Measurements from ENCODE around the gene ASTN1.

Gene ASTN1

DNA sequence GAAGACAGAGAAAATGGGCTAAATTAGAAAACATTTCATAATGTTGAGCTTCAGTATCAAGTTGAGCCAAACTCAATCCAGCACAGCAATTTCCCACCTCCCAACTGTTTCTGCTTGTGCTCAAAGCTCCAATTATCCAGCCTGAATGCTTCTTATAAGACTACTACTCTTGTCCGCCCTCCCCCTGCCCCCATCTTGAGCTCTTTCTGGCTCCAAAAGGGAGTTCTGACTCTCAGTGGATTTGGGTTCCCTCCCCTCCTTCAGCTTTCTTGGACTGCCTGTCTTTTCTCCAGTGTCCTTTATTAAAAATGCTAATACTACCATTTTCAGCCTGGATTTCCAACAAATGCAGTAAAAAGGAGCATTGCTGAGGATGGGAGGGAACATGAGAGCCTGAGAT is 174.8 kb downstream of the ASTN1 start:
- no peaks in the 10 kb centered on the region for H3K9me3 ChIP-seq (ENCODE audit: control insufficient read depth, low read length)
- no peak overlapping the region for H3K27ac ChIP-seq (ENCODE audit: low read depth, low read length, severe bottlenecking)
- no peak overlapping the region for H3K4me3 ChIP-seq (ENCODE audit: extremely low read depth, insufficient read depth, low read length, poor library complexity, severe bottlenecking)
- no peaks in the 10 kb centered on the region for H3K4me1 ChIP-seq (ENCODE audit: control insufficient read depth, insufficient read depth, low read length, poor library complexity, severe bottlenecking)
- 93% methylated on average over 1 of the region's 1 CpG; no CpG with 5 or more reads in 1 of the 2 experiments for WGBS, 2 experiments (ENCODE audit: insufficient coverage in 2 of 2)
- H3K36me3 ChIP-seq (ENCODE audit: control insufficient read depth, insufficient read depth, low read length): no peaks in the 10 kb centered on the region

DNA sequence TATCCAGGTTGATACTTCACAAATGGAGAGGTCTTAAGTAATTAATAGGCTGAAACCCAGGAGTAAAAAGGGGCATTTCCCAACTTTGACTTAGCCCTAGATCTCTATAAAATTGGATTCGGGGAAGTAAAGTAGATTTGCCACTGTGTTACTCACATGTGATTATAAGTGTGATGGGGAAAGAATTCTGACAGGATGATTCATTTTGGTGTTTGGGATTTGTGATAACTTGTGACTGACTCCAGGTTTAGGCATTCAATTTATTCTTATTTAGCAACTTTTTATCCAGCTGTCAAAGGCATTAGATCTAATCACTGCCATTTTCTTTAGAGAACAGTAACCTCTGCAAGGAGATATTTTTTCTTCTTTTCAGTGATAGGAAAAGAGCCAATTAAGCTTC is 175.5 kb downstream of the ASTN1 start:
- WGBS, 2 experiments (ENCODE audit: insufficient coverage in 2 of 2): no CpG with 5 or more reads among the region's 1 CpG
- H3K9me3 ChIP-seq (ENCODE audit: control insufficient read depth, low read length): no peaks in the 10 kb centered on the region
- no peak overlapping the region for H3K4me3 ChIP-seq (ENCODE audit: extremely low read depth, insufficient read depth, low read length, poor library complexity, severe bottlenecking)
- H3K36me3 ChIP-seq (ENCODE audit: control insufficient read depth, insufficient read depth, low read length): no peaks in the 10 kb centered on the region
- H3K27ac ChIP-seq (ENCODE audit: low read depth, low read length, severe bottlenecking): no peak overlapping the region
- no peaks in the 10 kb centered on the region for H3K4me1 ChIP-seq (ENCODE audit: control insufficient read depth, insufficient read depth, low read length, poor library complexity, severe bottlenecking)

DNA sequence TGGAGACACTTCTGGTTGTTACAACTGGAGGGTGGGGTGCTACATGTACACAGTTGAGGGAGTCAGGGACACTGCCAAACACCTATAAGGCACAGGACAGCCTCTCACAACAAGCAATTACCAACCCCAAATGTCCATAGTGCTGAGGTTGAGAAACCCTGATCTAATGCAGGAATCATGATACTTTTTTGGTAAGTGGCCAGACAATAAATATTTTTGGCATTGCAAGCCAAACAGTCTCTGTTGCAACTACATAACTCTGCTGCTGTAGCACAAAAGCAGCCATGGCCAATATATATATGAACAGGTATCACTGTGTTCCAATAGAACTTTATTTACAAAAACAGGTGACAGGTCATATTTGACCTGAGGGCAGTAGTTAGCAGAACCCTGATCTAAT is 177.5 kb downstream of the ASTN1 start:
- H3K4me1 ChIP-seq (ENCODE audit: control insufficient read depth, insufficient read depth, low read length, poor library complexity, severe bottlenecking): no peaks in the 10 kb centered on the region
- H3K4me3 ChIP-seq (ENCODE audit: extremely low read depth, insufficient read depth, low read length, poor library complexity, severe bottlenecking): no peak overlapping the region
- no peak overlapping the region for H3K27ac ChIP-seq (ENCODE audit: low read depth, low read length, severe bottlenecking)
- H3K9me3 ChIP-seq (ENCODE audit: control insufficient read depth, low read length): no peaks in the 10 kb centered on the region
- no peaks in the 10 kb centered on the region for H3K36me3 ChIP-seq (ENCODE audit: control insufficient read depth, insufficient read depth, low read length)

DNA sequence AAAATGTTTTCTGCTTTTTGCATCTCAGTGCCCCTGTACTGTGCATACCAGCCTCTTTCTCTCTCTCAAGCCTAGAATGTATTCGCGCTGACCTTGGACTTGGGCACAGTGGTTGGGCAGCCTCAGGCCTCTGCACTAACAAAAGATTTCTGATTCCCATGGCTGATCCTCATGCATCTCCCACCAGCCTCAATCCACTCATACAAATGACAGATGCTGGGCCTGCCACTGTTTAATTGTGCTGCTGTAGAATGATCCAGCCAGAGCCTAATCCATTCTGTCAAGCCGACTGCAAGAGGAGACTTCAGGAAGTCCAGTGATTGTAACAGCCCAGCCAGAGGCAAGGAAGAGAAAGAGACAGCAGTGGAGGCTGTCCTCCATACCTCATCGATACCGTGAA is 180.8 kb downstream of the ASTN1 start:
- no peak overlapping the region for H3K4me3 ChIP-seq (ENCODE audit: extremely low read depth, insufficient read depth, low read length, poor library complexity, severe bottlenecking)
- H3K27ac ChIP-seq (ENCODE audit: low read depth, low read length, severe bottlenecking): no peak overlapping the region
- H3K36me3 ChIP-seq (ENCODE audit: control insufficient read depth, insufficient read depth, low read length): no peaks in the 10 kb centered on the region
- H3K4me1 ChIP-seq (ENCODE audit: control insufficient read depth, insufficient read depth, low read length, poor library complexity, severe bottlenecking): no peaks in the 10 kb centered on the region
- no peaks in the 10 kb centered on the region for H3K9me3 ChIP-seq (ENCODE audit: control insufficient read depth, low read length)
- WGBS, 2 experiments (ENCODE audit: insufficient coverage in 2 of 2): 83 to 95% methylated on average over 3 to 5 of the region's 5 CpGs

DNA sequence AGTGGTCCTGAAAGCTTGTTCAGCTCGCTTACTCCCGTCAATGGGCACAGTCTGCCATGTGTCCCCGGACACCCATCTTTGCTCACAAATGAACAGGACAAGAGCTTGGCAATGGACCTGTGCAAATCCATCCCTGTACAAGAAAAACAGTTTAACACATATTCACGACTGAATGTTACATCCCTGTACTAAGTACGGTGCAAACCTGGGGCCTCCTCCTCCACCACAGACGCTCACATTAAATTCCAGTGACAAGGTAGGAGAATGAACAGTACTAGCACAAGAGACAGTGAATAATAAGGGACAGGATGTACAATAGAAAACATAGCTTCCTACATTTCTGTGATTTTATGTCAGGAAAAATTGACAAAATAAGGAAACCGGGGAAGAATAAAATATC is 187.7 kb downstream of the ASTN1 start:
- no peak overlapping the region for H3K27ac ChIP-seq (ENCODE audit: low read depth, low read length, severe bottlenecking)
- no peak overlapping the region for H3K4me3 ChIP-seq (ENCODE audit: extremely low read depth, insufficient read depth, low read length, poor library complexity, severe bottlenecking)
- H3K36me3 ChIP-seq (ENCODE audit: control insufficient read depth, insufficient read depth, low read length): no peaks in the 10 kb centered on the region
- 100% methylated on average over 3 of the region's 7 CpGs for WGBS, 2 experiments (ENCODE audit: insufficient coverage in 2 of 2)
- H3K9me3 ChIP-seq (ENCODE audit: control insufficient read depth, low read length): no peaks in the 10 kb centered on the region
- H3K4me1 ChIP-seq (ENCODE audit: control insufficient read depth, insufficient read depth, low read length, poor library complexity, severe bottlenecking): no peaks in the 10 kb centered on the region

DNA sequence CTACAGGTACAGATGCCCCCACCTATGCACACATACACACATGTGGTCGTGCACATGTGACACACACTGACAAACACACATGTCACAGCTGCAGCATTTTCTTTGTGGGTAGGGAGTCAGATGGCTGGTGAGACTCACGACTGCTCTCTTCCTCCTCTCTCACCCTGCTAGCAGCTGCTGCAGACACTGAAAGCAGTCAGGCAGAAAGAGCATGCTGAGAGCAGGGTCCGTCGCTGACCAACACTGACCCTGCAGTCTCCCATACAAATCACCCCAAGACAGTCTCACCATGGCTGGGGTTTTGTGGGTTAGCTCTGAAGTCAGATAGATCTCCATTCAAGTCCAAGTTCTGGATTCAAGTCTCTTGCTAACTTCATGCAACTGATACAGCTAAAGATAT is 188.3 kb downstream of the ASTN1 start:
- 50% methylated on average over 1 of the region's 4 CpGs; no CpG with 5 or more reads in 1 of the 2 experiments for WGBS, 2 experiments (ENCODE audit: insufficient coverage in 2 of 2)
- no peaks in the 10 kb centered on the region for H3K9me3 ChIP-seq (ENCODE audit: control insufficient read depth, low read length)
- no peak overlapping the region for H3K27ac ChIP-seq (ENCODE audit: low read depth, low read length, severe bottlenecking)
- no peaks in the 10 kb centered on the region for H3K4me1 ChIP-seq (ENCODE audit: control insufficient read depth, insufficient read depth, low read length, poor library complexity, severe bottlenecking)
- H3K36me3 ChIP-seq (ENCODE audit: control insufficient read depth, insufficient read depth, low read length): no peaks in the 10 kb centered on the region
- no peak overlapping the region for H3K4me3 ChIP-seq (ENCODE audit: extremely low read depth, insufficient read depth, low read length, poor library complexity, severe bottlenecking)

DNA sequence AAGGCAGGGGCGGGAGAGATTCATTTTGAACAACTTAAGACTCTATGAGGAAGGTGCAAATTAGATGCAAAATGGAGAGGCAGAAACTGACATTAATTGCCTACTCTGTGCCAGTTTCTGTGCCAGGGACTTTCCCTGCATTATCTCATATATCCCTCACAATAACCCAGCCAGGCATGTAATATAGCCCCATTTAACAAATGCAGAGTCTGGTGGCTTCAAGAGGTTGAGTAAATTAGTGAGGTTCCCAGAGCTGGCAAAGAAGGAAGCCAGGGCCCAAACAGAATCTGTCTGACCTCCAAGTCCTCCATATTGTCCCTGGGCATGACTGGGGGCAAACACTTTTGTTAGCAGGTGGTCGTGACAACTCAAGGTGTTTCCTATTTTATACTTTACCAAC is 199.8 kb downstream of the ASTN1 start:
- Histone ChIP-seq H3K9me3 (ENCODE audit: control insufficient read depth, low read length) (no peaks in the 10 kb centered on the region), H3K4me1 (ENCODE audit: control insufficient read depth, insufficient read depth, low read length, poor library complexity, severe bottlenecking) (no peaks in the 10 kb centered on the region), H3K36me3 (ENCODE audit: control insufficient read depth, insufficient read depth, low read length) (no peaks in the 10 kb centered on the region), H3K27ac (ENCODE audit: low read depth, low read length, severe bottlenecking) (no peak overlapping the region), H3K4me3 (ENCODE audit: extremely low read depth, insufficient read depth, low read length, poor library complexity, severe bottlenecking) (no peak overlapping the region)
- WGBS, 2 experiments (ENCODE audit: insufficient coverage in 2 of 2): 88 to 90% methylated on average over 2 of the region's 2 CpGs

DNA sequence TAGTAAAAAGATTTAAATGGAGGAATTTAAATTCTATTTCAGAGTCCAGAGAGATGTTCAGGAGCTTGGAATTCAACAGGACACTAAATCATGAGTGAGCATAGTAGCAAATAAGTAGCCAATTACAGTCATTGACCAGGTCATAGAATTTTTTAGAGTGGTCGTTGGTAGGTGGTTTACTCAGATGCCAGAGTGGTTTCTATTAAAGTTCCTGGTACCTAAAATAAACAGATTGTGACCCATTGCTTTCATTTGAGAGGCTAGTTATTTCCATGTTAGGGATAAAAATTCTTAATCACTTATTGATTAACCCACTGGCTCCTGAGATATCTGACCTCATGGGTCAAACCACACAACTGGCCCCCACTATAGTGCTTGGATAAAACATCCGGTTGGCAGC is 201.3 kb downstream of the ASTN1 start:
- Histone ChIP-seq H3K36me3 (ENCODE audit: control insufficient read depth, insufficient read depth, low read length) (no peaks in the 10 kb centered on the region), H3K4me1 (ENCODE audit: control insufficient read depth, insufficient read depth, low read length, poor library complexity, severe bottlenecking) (no peaks in the 10 kb centered on the region), H3K4me3 (ENCODE audit: extremely low read depth, insufficient read depth, low read length, poor library complexity, severe bottlenecking) (no peak overlapping the region), H3K27ac (ENCODE audit: low read depth, low read length, severe bottlenecking) (no peak overlapping the region), H3K9me3 (ENCODE audit: control insufficient read depth, low read length) (no peaks in the 10 kb centered on the region)
- 86% methylated on average over 1 of the region's 2 CpGs; no CpG with 5 or more reads in 1 of the 2 experiments for WGBS, 2 experiments (ENCODE audit: insufficient coverage in 2 of 2)

DNA sequence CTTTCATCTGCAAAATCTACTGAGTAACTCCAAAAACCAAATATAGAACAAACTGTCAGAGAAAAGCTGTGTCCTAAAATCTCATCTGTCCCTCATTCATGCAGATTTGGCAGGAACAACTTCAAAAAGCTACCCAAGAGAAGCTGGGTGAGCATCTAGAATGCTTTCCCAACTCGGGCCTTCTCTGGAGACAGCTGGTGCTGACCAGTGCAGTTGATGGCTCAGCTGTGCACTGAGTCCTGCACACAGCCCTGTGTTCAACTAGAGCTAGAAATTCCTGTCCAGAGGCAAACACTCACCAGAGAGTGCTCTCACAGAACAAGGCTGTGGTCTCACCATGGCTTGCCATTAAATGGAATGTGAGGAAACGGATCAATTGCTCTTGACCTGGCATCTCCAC is 202.8 kb downstream of the ASTN1 start:
- no peaks in the 10 kb centered on the region for H3K4me1 ChIP-seq (ENCODE audit: control insufficient read depth, insufficient read depth, low read length, poor library complexity, severe bottlenecking)
- no peak overlapping the region for H3K4me3 ChIP-seq (ENCODE audit: extremely low read depth, insufficient read depth, low read length, poor library complexity, severe bottlenecking)
- no peak overlapping the region for H3K27ac ChIP-seq (ENCODE audit: low read depth, low read length, severe bottlenecking)
- H3K36me3 ChIP-seq (ENCODE audit: control insufficient read depth, insufficient read depth, low read length): no peaks in the 10 kb centered on the region
- 93 to 95% methylated on average over 2 of the region's 2 CpGs for WGBS, 2 experiments (ENCODE audit: insufficient coverage in 2 of 2)
- H3K9me3 ChIP-seq (ENCODE audit: control insufficient read depth, low read length): no peaks in the 10 kb centered on the region

DNA sequence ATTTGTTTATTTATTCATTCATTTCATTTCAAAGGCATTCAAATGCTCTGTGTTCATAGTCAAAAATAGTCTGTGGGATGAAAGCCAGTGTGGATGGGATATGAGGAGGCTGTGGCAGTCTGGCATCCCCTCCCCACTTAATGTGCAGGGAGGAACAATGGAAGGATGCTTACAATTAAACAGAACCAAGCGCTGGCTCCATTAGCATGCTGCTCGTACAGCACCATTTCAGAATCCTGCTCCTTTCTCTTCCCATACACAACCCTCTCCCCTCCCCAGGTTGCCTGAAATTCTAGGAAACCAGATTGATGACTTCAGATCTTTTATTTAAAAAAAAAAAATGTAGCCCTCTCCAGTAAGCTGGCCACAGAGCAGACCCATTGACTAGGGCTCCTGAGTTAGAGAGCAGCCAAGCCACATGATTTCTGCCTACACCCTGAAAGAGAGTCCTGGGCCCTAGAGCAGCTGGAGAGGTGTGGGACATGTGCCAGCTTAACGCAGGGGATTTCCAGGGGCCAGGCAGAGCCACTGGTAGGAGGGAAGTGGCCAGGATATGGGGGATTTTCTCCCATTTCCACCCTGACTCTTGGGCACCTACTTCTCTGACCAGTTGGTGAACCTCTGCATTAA is 205.2 kb downstream of the ASTN1 start:
- H3K9me3 ChIP-seq (ENCODE audit: control insufficient read depth, low read length): no peaks in the 10 kb centered on the region
- H3K36me3 ChIP-seq (ENCODE audit: control insufficient read depth, insufficient read depth, low read length): no peaks in the 10 kb centered on the region
- no peak overlapping the region for H3K27ac ChIP-seq (ENCODE audit: low read depth, low read length, severe bottlenecking)
- 51 to 92% methylated on average over 2 to 3 of the region's 3 CpGs for WGBS, 2 experiments (ENCODE audit: insufficient coverage in 2 of 2)
- no peak overlapping the region for H3K4me3 ChIP-seq (ENCODE audit: extremely low read depth, insufficient read depth, low read length, poor library complexity, severe bottlenecking)
- no peaks in the 10 kb centered on the region for H3K4me1 ChIP-seq (ENCODE audit: control insufficient read depth, insufficient read depth, low read length, poor library complexity, severe bottlenecking)

DNA sequence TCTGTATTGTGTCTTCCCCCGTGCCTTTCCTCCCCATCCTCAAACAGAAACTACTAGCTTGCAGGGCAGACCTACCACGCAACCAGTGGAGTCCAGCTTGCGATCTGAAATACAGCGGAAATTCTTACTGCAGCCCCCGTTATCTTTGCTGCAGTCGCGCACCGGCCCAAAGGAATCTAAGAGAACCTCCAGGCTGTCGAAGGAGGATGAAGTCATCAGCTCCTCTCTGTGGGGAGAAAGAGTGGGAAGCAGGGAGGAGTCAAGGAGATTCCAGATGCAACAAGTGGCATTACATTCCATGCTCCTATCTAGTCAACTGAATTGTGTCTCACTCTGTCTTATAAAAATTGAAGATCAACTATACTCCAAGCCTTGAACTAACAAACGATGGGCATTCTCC is 206.9 kb downstream of the ASTN1 start:
- H3K4me3 ChIP-seq (ENCODE audit: extremely low read depth, insufficient read depth, low read length, poor library complexity, severe bottlenecking): no peak overlapping the region
- 77 to 79% methylated on average over 9 of the region's 10 CpGs for WGBS, 2 experiments (ENCODE audit: insufficient coverage in 2 of 2)
- no peaks in the 10 kb centered on the region for H3K4me1 ChIP-seq (ENCODE audit: control insufficient read depth, insufficient read depth, low read length, poor library complexity, severe bottlenecking)
- H3K9me3 ChIP-seq (ENCODE audit: control insufficient read depth, low read length): no peaks in the 10 kb centered on the region
- H3K27ac ChIP-seq (ENCODE audit: low read depth, low read length, severe bottlenecking): no peak overlapping the region
- H3K36me3 ChIP-seq (ENCODE audit: control insufficient read depth, insufficient read depth, low read length): no peaks in the 10 kb centered on the region

Data from mesodermal cell (in vitro differentiated cells).